Tibial nerve (tissue), 4 donors: ENCODE measurements around the gene MPZL2. TPM values are rescaled to one million over a fixed set of nuclear protein-coding genes. Genes with fewer than 3 reads are reported as not detected.
A peak's percentile ranks its signal among the peaks of the same experiment; 100 is the strongest.

Experiments
- DNase-seq, 2 donors: peaks; one replicate each; pipeline ENCODE4 v3.0.0-alpha.2; 2019; ENCODE audit warnings: low spot score in 2 of 2
- H3K27ac ChIP-seq, 4 donors: fragments of 200-600 bp; sonication (generic) in 3 of 4; one replicate each; pipeline ENCODE4 v1.5.1; 2017 to 2019; ENCODE audit warnings: mild to moderate bottlenecking in 1 of 4
- H3K27me3 ChIP-seq, 2 donors: fragments of 200-600 bp; sonication (generic) in 1 of 2; one replicate each; pipeline versions ENCODE4 v1.5.1 to v1.6.0; 2017 to 2019
- H3K36me3 ChIP-seq, 3 donors: fragments of 200-600 bp; sonication (generic); one replicate each; pipeline ENCODE4 v1.5.1; 2018 to 2019
- H3K4me1 ChIP-seq, 4 donors: fragments of 200-600 bp; sonication (generic) in 3 of 4; one replicate each; pipeline ENCODE4 v1.5.1; 2017 to 2019
- H3K4me3 ChIP-seq, 4 donors: fragments of 200-600 bp; sonication (generic) in 3 of 4; one replicate each; pipeline ENCODE4 v1.5.1; 2017 to 2019; ENCODE audit warnings: mild to moderate bottlenecking in 1 of 4, moderate library complexity in 1 of 4
- H3K9me3 ChIP-seq, 4 donors: fragments of 200-600 bp; sonication (generic) in 3 of 4; one replicate each; pipeline ENCODE4 v1.5.1; 2017 to 2019
- EP300 ChIP-seq, 2 donors: sonication (generic); formaldehyde crosslinking; IDR thresholded peaks; one replicate each; pipeline ENCODE4 v1.6.1; 2017; ENCODE audit warnings: antibody characterized with exemption in 2 of 2, mild to moderate bottlenecking in 1 of 2
- POLR2A ChIP-seq, 2 donors: fragments of 450-650 bp; IDR thresholded peaks; one replicate each; pipeline ENCODE4 v1.6.1; 2017; ENCODE audit warnings: antibody characterized with exemption in 2 of 2, mild to moderate bottlenecking in 2 of 2, moderate library complexity in 2 of 2
- WGBS, 2 donors: methylation state at CpG; one replicate each; pipeline ENCODE4 v1.1.5; 2018; 5-methylcytosine and 5-hydroxymethylcytosine counted together
- total RNA-seq, 4 donors: library from RNA; depleted of rRNA; stranded (reverse); fragments of >200 nt; gene quantifications; one replicate each; pipeline ENCODE4 v1.1.0, GENCODE V29; 2016
- TF ChIP-seq, protein P1 (sequence below), 5 experiments: fragments of 200-600 bp in 3 of 5; fragments of 450-650 bp in 2 of 5; sonication (generic) in 3 of 5; IDR thresholded peaks; one replicate each; pipeline ENCODE4 v1.5.1; 2016 to 2019; ENCODE audit warnings: antibody characterized with exemption in 5 of 5, mild to moderate bottlenecking in 3 of 5, moderate library complexity in 2 of 5

MPZL2 gene
- total RNA-seq, 4 donors from 2014 or later, result 6.7 to 53.7 (median 27.0) TPM

DNA sequence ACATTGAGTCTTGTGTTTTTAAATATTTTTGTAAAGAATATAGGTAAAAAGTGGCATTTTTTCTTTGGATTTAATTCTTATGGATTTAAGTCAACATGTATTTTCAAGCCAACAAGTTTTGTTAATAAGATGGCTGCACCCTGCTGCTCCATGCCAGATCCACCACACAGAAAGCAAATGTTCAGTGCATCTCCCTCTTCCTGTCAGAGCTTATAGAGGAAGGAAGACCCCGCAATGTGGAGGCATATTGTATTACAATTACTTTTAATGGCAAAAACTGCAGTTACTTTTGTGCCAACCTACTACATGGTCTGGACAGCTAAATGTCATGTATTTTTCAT lies 40.1 kb upstream of the MPZL2 start:
- no peak for DNase-seq
- WGBS, 2 donors, result 79 to 84% methylated on average over 1 of the region's 1 CpG
- H3K4me3 ChIP-seq, result no peak overlapping the region

DNA sequence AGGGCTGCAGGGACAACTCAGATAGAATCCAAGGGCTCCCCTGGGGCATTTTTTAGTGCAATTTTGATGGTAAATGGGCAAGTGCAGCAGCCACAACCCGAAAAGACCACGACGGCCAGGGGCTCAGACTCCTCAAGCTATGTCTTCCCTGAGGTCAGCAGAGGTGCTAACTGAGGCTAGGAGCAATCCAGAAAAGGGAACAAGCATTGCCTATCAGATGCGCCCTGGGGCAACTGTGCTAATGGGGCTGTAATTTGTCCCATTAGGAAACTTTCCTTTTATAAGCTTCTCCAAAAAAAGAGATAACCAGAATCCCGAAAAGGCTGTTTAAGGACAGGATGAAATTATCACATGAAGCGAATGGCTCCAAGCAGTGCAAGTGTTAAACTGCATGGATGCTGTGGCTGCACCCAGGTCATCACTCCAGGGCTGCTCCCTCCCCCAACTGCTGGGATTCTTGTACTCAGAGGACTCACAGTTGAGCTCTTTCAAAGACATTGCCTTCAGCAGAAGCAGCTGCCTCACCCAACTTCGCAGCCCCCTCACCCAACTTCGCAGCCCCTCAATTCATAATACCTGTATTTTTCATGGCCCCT lies 37.6 kb upstream of the MPZL2 start:
- Histone ChIP-seq H3K36me3 (no peaks in the 10 kb centered on the region), H3K4me1 (no peaks in the 10 kb centered on the region), H3K27ac (no peak overlapping the region), H3K9me3 (no peaks in the 10 kb centered on the region), H3K27me3 (no peaks in the 10 kb centered on the region), H3K4me3 (no peak overlapping the region)
- no peak for DNase-seq
- 40 to 47% methylated on average over 8 of the region's 8 CpGs for WGBS, 2 donors
- TF ChIP-seq POLR2A (IDR thresholded peaks at IDR 0.05) (no peak), EP300 (IDR thresholded peaks at IDR 0.05) (no peak)
- TF ChIP-seq, protein P1, sequence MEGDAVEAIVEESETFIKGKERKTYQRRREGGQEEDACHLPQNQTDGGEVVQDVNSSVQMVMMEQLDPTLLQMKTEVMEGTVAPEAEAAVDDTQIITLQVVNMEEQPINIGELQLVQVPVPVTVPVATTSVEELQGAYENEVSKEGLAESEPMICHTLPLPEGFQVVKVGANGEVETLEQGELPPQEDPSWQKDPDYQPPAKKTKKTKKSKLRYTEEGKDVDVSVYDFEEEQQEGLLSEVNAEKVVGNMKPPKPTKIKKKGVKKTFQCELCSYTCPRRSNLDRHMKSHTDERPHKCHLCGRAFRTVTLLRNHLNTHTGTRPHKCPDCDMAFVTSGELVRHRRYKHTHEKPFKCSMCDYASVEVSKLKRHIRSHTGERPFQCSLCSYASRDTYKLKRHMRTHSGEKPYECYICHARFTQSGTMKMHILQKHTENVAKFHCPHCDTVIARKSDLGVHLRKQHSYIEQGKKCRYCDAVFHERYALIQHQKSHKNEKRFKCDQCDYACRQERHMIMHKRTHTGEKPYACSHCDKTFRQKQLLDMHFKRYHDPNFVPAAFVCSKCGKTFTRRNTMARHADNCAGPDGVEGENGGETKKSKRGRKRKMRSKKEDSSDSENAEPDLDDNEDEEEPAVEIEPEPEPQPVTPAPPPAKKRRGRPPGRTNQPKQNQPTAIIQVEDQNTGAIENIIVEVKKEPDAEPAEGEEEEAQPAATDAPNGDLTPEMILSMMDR (IDR thresholded peaks at IDR 0.05), result no peak

More for the DNA sequence above, 40.1 kb upstream of the MPZL2 start:
- Histone ChIP-seq H3K27me3 (no peaks in the 10 kb centered on the region), H3K4me1 (no peaks in the 10 kb centered on the region), H3K9me3 (no peaks in the 10 kb centered on the region), H3K27ac (peak overlapping the region in 1 of 4 donors; percentile 56), H3K36me3 (no peaks in the 10 kb centered on the region)
- no peak for TF ChIP-seq EP300 (IDR thresholded peaks at IDR 0.05)
- TF ChIP-seq, protein P1 (IDR thresholded peaks at IDR 0.05), result no peak
- no peak for TF ChIP-seq POLR2A (IDR thresholded peaks at IDR 0.05)

DNA sequence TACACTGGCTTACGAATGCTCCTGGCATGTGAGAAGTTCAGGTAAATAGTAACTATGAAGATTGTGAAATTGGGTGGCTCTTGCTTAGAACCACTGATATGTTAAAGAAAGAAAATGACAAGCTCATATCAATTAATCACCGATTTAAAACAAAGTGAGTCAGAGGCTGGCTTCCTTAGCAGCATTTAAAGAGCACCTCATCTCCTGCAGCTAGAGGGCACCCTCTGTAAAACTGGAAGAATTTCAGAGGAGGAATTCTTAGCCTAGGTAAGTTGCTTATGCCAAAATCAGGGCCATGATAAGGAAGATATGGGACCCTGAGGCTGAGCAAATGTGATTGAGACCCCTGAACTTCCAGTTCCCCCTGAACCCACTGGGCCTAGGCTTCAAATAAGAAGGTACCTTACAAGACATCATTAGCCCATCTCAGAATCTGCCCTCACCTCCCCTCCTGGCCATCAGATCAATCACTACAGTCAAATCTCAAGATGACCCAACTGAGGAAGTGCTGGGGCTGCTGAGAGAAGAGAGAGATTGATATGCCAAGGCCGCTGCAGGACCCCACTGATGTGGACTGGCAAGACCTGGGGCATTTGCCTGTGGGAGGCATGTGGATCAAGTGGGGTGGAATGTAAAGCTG lies 31.8 kb upstream of the MPZL2 start:
- Histone ChIP-seq H3K4me1 (no peaks in the 10 kb centered on the region), H3K4me3 (no peak overlapping the region), H3K36me3 (no peaks in the 10 kb centered on the region), H3K9me3 (no peaks in the 10 kb centered on the region), H3K27ac (no peak overlapping the region), H3K27me3 (no peaks in the 10 kb centered on the region)
- TF ChIP-seq POLR2A (IDR thresholded peaks at IDR 0.05), result no peak
- TF ChIP-seq, protein P1 (IDR thresholded peaks at IDR 0.05), result peak in 2 of 5 experiments; percentile 22 to 38
- no peak for DNase-seq
- WGBS, 2 donors, result 61 to 66% methylated on average over 3 of the region's 3 CpGs

DNA sequence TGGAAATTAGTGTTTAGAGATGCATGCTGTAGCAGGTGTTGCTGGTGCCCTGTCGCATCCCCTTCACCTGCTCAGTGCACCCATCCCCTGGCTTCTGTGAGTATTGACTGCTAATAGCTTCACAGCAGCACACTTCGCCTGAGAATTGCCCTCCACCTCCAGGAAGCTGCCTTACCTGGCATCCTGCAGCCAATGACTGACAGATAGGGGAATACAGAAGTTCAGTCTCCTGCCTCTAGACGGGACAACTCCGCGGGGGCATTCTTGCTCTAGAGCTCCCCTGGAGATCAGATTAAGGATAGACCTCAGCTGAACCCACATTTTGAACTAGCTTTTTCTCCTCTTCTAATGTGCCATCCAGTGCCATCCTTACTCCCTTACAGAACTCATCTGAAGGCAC lies 31.1 kb upstream of the MPZL2 start:
- WGBS, 2 donors, result 65 to 66% methylated on average over 5 of the region's 5 CpGs
- Histone ChIP-seq H3K27ac (no peak overlapping the region), H3K36me3 (no peaks in the 10 kb centered on the region), H3K4me1 (no peaks in the 10 kb centered on the region), H3K9me3 (no peaks in the 10 kb centered on the region), H3K27me3 (no peaks in the 10 kb centered on the region), H3K4me3 (no peak overlapping the region)
- TF ChIP-seq, protein P1 (IDR thresholded peaks at IDR 0.05), result no peak
- no peak for DNase-seq

DNA sequence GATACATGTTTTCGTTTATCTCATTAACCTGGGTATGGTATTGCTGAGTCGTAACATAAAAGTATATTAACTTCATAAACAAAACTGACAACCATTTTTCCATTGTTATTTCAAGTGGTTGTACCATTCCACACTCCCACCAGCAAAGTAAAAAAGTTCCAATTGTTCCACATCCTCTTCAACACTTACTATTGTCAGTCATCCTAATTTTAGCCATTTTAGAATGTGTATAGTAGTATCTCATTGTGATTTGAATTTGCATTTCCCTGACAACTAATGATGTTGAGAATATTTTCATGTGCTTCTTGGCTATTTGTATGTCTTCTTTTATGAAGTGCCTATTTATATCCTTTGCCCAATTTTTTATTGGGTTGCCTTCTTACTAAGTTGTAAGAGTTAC lies 30.0 kb upstream of the MPZL2 start:
- 92 to 95% methylated on average over 2 of the region's 2 CpGs for WGBS, 2 donors
- no peak for TF ChIP-seq EP300 (IDR thresholded peaks at IDR 0.05)
- no peak for TF ChIP-seq POLR2A (IDR thresholded peaks at IDR 0.05)
- TF ChIP-seq, protein P1 (IDR thresholded peaks at IDR 0.05), result no peak
- Histone ChIP-seq H3K36me3 (no peaks in the 10 kb centered on the region), H3K27me3 (no peaks in the 10 kb centered on the region), H3K27ac (no peak overlapping the region), H3K9me3 (no peaks in the 10 kb centered on the region), H3K4me3 (no peak overlapping the region), H3K4me1 (no peaks in the 10 kb centered on the region)
- DNase-seq, result no peak
